ENCODE data around the gene ETFDH.

Gene ETFDH

DNA sequence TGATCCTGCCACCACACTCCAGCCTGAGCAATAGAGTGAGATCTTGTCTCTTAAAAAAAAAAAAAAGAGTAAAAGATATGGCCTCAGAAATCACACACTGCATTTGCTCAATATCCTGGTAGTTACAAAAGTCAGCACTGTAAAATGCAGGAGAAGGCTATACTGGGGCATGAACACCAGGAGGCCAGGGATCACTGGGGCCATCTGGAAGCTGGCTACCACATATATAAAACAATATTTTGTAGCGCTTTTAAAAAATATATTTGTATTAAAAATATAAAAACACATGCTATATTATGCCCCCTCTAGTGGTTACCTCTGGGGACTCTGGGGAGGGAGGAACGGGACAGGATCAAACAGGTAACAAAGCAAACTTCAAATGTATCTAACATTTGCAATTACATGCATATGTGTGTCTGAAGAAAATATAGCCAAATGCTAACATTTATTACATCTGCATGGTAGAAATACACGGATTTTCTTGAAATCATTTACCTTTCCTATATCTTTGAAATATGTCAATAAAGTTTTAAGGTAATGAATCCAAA lies 4.4 kb upstream of the ETFDH start:
- TF ChIP-seq, protein P1, sequence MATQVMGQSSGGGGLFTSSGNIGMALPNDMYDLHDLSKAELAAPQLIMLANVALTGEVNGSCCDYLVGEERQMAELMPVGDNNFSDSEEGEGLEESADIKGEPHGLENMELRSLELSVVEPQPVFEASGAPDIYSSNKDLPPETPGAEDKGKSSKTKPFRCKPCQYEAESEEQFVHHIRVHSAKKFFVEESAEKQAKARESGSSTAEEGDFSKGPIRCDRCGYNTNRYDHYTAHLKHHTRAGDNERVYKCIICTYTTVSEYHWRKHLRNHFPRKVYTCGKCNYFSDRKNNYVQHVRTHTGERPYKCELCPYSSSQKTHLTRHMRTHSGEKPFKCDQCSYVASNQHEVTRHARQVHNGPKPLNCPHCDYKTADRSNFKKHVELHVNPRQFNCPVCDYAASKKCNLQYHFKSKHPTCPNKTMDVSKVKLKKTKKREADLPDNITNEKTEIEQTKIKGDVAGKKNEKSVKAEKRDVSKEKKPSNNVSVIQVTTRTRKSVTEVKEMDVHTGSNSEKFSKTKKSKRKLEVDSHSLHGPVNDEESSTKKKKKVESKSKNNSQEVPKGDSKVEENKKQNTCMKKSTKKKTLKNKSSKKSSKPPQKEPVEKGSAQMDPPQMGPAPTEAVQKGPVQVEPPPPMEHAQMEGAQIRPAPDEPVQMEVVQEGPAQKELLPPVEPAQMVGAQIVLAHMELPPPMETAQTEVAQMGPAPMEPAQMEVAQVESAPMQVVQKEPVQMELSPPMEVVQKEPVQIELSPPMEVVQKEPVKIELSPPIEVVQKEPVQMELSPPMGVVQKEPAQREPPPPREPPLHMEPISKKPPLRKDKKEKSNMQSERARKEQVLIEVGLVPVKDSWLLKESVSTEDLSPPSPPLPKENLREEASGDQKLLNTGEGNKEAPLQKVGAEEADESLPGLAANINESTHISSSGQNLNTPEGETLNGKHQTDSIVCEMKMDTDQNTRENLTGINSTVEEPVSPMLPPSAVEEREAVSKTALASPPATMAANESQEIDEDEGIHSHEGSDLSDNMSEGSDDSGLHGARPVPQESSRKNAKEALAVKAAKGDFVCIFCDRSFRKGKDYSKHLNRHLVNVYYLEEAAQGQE (IDR thresholded peaks at IDR 0.05; ENCODE audit: insufficient replicate concordance, low read depth), result no peak
- TF ChIP-seq, protein P2, sequence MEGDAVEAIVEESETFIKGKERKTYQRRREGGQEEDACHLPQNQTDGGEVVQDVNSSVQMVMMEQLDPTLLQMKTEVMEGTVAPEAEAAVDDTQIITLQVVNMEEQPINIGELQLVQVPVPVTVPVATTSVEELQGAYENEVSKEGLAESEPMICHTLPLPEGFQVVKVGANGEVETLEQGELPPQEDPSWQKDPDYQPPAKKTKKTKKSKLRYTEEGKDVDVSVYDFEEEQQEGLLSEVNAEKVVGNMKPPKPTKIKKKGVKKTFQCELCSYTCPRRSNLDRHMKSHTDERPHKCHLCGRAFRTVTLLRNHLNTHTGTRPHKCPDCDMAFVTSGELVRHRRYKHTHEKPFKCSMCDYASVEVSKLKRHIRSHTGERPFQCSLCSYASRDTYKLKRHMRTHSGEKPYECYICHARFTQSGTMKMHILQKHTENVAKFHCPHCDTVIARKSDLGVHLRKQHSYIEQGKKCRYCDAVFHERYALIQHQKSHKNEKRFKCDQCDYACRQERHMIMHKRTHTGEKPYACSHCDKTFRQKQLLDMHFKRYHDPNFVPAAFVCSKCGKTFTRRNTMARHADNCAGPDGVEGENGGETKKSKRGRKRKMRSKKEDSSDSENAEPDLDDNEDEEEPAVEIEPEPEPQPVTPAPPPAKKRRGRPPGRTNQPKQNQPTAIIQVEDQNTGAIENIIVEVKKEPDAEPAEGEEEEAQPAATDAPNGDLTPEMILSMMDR (IDR thresholded peaks at IDR 0.05; ENCODE audit: insufficient read depth, low read length), result peak; percentile 72
- DNase-seq (ENCODE audit: low read depth in 1 of 2, low spot score in 1 of 2), result peak; percentile 39 to 76
- no peak overlapping the region for H3K27ac ChIP-seq (replicated peaks)
- no peaks in the 10 kb centered on the region for H3K27me3 ChIP-seq (ENCODE audit: insufficient read depth, poor library complexity, severe bottlenecking)
- no peak overlapping the region for H3K4me3 ChIP-seq (replicated peaks; ENCODE audit: insufficient read depth, low read length)

DNA sequence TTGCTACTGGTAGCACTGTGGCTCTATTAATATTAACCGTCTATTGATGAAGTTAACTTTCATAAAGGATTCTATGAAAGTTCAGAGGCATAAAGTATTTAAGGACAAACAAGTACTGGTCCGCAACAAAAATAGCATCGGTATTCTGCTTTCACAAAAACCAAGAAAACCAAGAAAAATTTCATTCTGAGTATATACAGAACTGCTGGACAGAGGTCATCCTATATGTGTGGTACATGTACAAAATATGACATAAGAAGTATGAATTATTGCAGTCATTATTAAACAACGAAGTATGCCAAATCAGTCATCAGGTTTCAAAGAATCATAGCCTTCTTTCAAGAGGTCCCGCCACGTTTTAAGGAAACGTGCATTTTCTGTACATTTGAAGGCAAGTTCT lies 2.8 kb upstream of the ETFDH start:
- DNase-seq (ENCODE audit: low read depth in 1 of 2, low spot score in 1 of 2), result no peak
- Histone ChIP-seq H3K4me3 (replicated peaks; ENCODE audit: insufficient read depth, low read length) (no peak overlapping the region), H3K27ac (replicated peaks) (no peak overlapping the region), H3K27me3 (ENCODE audit: insufficient read depth, poor library complexity, severe bottlenecking) (no peaks in the 10 kb centered on the region)
- TF ChIP-seq POLR2AphosphoS5 (IDR thresholded peaks at IDR 0.05; ENCODE audit: low read depth) (no peak), GABPA (IDR thresholded peaks at IDR 0.05; ENCODE audit: low read depth) (no peak), SPI1 (IDR thresholded peaks at IDR 0.05; ENCODE audit: borderline replicate concordance, low read depth) (no peak)

DNA sequence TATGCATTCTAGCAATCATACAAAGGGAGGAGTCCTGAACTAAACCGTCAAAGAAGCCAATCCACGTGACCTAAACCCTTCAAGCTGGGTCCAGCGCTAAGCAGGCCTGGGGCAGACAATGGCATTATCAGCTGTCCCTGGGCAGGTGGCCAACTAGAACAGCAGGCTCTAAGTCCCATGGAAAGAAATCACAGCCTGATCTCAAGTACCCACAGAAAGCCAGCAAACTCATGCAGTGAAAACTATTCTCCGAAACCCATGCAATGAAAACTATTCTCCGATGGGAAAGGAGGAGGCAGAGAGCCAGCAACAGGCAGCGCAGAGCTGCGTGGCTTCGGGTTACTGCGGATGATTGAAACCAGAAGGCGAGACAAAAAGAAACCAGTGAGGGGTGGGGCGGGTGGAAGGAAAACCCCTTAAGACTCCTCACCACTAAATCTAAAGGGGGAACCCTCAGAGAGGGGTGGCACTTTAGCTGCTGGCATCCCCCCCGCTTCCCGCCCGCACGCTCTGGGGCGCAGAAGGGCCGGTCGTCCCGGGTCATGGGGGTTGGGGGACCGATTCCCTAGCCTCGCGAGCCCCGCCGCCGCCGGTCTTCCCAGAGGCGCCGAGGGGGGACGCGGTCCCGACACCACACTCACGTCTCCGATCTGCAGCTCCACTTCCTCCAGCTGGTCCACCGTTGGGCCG lies 976 bp upstream of the ETFDH start:
- TF ChIP-seq GABPA (IDR thresholded peaks at IDR 0.05; ENCODE audit: low read depth) (no peak), POLR2AphosphoS5 (IDR thresholded peaks at IDR 0.05; ENCODE audit: low read depth) (peak; percentile 52)
- peak overlapping the region; percentile 92 for H3K27ac ChIP-seq (replicated peaks)
- DNase-seq (ENCODE audit: low read depth in 1 of 2, low spot score in 1 of 2), result peak; percentile 16 to 68
- H3K4me3 ChIP-seq (replicated peaks; ENCODE audit: insufficient read depth, low read length), result peak overlapping the region; percentile 95
- H3K27me3 ChIP-seq (ENCODE audit: insufficient read depth, poor library complexity, severe bottlenecking), result no peaks in the 10 kb centered on the region

DNA sequence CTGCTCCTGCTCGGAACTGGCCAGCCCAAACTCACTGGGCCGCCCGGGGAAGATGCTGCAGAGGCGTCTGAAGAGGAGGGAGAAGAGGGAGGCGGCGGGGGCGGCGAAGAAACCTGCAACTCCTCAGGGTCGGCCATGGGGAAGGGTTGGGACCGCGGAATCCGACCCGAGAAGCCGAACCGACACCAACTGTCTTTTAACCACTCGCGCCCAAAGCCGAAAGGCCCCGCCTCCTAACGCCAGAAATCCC lies 506 bp upstream of the ETFDH start, which contains the start of gene C4orf46:
TSS of gene C4orf46 (minus strand) at position 223 of the 250 bp plus-strand sequence. CDS start at position 137, 86 bp downstream.
- H3K4me3 ChIP-seq (replicated peaks; ENCODE audit: insufficient read depth, low read length), result peak within 1 kb of the TSS; percentile 95
- TF ChIP-seq, protein P1 (IDR thresholded peaks at IDR 0.05; ENCODE audit: insufficient replicate concordance, low read depth), result no peak
- TF ChIP-seq, protein P2 (IDR thresholded peaks at IDR 0.05; ENCODE audit: insufficient read depth, low read length), result no peak
- peak within 1 kb of the TSS; percentile 92 for H3K27ac ChIP-seq (replicated peaks)
- no peaks in the 10 kb centered on the region for H3K27me3 ChIP-seq (ENCODE audit: insufficient read depth, poor library complexity, severe bottlenecking)
- no peak for DNase-seq (ENCODE audit: low read depth in 1 of 2, low spot score in 1 of 2)

DNA sequence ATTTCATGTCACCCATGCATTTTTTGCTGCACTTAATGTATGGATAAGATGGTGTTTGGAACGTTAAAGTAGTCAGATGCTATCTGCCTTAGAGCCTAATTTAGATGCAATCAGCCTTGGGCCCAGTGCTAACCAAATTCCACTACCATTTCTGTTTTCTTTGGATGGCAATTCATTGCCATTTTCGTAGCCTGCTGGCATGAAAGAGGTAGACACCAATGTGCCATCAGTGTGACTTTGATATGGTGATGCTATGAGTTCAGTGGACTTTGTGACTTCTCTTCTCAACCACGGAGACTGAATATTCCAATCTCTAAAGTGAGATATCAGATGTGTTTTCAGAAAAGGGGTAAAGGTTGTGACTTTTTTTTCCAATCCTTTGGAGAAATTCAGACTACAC lies 1.5 kb downstream of the ETFDH start:
- no peak overlapping the region for H3K4me3 ChIP-seq (replicated peaks; ENCODE audit: insufficient read depth, low read length)
- TF ChIP-seq GABPA (IDR thresholded peaks at IDR 0.05; ENCODE audit: low read depth) (no peak), SPI1 (IDR thresholded peaks at IDR 0.05; ENCODE audit: borderline replicate concordance, low read depth) (no peak), POLR2AphosphoS5 (IDR thresholded peaks at IDR 0.05; ENCODE audit: low read depth) (no peak)
- TF ChIP-seq, protein P1 (IDR thresholded peaks at IDR 0.05; ENCODE audit: insufficient replicate concordance, low read depth), result no peak
- TF ChIP-seq, protein P2 (IDR thresholded peaks at IDR 0.05; ENCODE audit: insufficient read depth, low read length), result no peak
- no peak for DNase-seq (ENCODE audit: low read depth in 1 of 2, low spot score in 1 of 2)
- no peak overlapping the region for H3K27ac ChIP-seq (replicated peaks)
- no peaks in the 10 kb centered on the region for H3K27me3 ChIP-seq (ENCODE audit: insufficient read depth, poor library complexity, severe bottlenecking)
